Fibroblast of peridontal ligament (primary cell): ENCODE results near the gene LANCL3.
"Not testable (repeated sequence)": the region's sequence is repeated elsewhere in the genome, so short reads cannot be mapped to it uniquely, and the experiment has no call there.

Source experiments
- DNase-seq: peaks from one replicate; pipeline ENCODE4 v3.0.0-alpha.2; 2010; ENCODE audit errors: extremely low read depth

The LANCL3 gene

GRCh38 chrX:37613933-37614332 is 42.5 kb downstream of the LANCL3 start:
- no peak for DNase-seq

- DNase-seq = no peak
Measured at GRCh38 chrX:37627602-37628001, 56.1 kb downstream of the LANCL3 start.

DNA sequence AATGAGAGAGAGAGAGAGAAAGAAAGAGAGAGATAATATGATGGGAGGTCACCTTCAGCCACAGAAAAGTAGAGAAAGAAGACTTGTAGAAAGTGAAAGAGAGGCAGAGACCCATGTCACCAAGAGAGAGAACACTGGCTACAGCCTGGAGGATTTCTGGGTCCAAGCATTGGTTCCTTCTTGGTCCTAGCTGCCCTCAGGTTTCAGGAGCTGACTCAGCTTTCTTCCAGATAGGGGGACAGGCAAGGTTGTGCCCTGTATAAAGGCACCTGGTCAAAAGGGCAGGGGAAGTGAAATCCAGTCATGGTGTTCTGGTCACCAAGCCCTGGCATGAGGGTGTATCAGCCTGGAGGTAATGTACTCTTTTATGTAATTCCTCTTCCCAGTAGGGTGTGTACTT is 66.6 kb downstream of the LANCL3 start:
- DNase-seq = no peak

- no peak for DNase-seq
Measured at GRCh38 chrX:37640142-37640541, 68.7 kb downstream of the LANCL3 start.

DNA sequence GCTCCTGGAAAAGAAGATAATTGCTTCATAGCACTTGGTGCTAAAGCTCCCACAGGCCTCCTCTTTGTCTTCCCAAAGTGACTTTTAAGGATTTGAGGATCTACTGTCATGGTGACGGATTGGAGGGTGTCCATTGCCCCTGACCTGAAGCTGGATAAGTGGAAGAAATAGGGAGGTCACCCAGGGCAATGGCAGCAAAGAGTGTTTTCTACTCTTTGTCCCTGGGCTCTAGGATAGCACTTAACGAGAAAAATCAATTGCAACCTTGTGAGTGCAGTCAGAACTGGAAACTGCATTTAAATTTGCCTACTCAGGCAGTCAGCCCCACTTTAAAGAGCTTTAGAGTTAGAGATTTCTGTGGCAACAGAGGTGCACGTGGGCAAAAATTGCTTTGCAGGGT is 70.4 kb downstream of the LANCL3 start:
- no peak for DNase-seq

DNA sequence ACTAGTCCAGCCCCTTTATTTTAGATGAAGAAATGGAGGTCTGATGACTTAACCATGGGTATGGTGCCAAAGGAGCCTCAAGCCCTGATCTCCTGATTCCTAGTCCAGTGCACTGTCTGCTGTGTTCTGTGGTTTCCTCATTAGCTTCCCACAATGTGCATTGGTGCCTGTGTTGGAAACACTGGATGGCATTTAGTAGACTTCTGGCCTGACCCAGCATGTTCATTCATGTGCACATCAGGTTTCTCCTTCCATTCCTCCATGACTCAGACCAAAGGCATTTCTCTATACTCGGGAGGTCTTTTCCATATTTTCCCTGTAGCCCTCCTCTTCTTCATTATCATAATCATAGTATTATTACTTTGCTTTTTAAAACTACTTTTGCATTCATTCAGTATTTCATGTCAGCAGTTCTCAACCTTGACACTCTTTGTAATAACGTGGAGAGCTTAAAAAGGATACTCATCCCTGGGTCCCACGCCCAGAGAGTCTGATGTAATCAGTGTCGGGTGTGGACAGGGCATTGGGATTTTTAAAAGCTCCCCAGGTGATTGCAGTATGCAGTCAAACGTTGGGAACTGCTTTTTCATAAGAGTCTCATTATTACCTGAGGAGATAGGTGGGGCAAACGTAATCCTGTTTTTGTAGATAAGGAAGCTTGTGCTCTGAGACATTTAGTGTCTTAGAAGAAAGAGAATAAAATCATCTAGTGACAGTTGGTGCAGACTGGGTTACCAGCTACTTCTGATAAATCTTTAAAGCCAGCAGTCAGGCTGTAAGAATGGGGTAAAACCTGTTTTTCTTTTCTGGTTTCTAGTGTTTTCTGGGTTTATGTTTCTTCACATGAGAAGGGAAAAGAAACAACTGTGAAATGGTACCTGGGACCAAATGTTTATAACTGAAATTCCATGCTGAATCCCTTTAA is 73.2 kb downstream of the LANCL3 start:
- DNase-seq = no peak

DNA sequence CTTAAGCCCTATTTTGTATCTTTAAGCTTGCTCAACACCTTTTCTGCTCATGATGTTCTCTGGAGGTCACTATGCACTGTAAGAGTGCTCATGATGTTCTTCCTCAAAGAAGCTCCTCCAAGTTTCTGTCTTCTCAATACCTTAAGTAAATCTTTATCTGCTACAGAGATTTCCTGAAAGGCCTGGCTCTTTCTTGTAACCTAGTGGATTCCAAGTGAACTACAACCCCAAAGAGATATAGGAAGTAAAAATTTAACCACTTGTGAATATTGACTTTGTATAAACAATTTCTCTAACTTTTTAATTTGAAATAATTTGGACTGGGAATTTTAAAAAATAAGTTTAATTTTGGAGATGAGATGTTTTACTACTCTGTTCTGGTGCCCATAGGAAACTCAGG is 74.8 kb downstream of the LANCL3 start:
- no peak for DNase-seq

- DNase-seq = not testable (repeated sequence)
Measured at GRCh38 chrX:37650879-37651278, 79.4 kb downstream of the LANCL3 start.

DNA sequence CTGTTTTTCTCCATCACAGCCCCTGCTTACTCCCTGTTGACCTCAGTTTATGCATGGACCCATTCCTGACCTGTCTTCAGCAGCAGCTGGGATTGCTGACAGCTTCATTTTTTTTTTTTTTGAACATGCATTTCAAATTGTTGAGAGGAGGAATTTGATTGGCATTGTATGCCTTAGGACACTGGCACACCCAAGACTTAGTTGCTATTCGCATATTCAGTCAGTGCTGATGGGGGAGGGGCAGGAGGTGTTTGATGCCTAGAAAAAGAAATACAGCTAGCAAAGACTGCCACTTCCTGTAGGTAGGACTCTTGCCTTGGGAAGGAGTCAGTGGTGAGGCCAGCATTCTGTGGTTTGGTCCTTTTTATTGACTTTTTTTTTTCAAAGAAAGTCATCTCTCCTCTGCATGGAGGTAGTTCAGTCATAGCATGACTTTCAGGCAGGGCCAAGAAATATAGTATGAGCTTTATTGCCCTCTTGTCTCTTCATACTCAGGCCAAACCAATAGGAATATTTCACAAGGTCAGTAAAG is 80.5 kb downstream of the LANCL3 start:
- DNase-seq = no peak

- no peak for DNase-seq
Measured at GRCh38 chrX:37652589-37653231, 81.2 kb downstream of the LANCL3 start.

DNA sequence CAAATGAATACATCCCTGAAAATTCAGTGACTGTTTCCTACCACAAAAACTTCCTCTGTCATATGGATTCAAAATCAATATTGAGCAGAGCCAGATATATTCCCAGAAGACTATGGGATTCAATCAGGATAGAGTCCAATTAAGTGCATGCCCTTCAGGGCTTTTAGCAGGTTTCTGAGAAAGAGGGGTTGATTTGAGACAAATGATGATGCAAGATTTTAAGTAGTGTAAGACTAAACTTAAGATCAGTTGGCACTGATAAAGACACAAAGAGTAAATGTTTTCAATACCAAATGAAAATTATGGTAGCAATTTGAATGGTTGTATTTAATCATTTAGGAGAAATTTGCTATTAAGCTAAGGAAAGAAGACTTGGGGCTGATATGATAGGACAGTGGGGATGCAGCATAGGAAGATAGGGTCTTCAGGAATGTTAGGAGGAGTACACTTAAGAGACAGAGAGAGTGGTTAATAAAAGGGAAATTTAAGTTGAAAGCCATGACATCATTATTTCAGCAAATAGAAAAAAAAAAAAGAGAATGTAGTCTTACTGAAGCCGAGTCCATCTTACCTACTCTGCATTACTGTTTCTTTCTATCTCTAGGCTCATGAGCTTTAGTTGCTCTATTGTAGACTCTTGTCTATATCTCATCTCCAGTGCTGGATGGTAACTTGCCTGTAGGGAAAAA is 82.1 kb downstream of the LANCL3 start:
- DNase-seq = no peak

- DNase-seq = no peak
Measured at GRCh38 chrX:37658343-37659030, 87.0 kb downstream of the LANCL3 start.

DNA sequence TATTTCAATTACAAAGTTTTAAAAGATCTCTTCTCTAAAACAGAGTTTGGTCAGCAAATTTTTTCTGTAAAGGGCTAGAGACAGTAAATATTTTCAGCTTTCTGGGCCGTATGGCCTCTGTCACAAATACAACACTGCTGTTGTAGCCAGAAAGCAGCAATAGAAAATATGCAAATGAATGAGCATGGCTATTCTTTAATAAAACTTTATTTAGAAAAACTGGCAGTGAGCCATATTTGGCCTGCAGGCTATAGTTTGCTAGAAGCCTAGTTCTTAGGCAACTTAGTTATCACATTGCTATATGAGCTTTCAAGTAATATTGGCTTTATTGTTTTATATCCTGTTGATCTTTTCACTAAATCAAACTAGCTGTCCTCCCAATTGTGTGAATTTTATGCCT is 87.6 kb downstream of the LANCL3 start:
- no peak for DNase-seq

GRCh38 chrX:37662181-37662580 is 90.7 kb downstream of the LANCL3 start:
- no peak for DNase-seq

DNA sequence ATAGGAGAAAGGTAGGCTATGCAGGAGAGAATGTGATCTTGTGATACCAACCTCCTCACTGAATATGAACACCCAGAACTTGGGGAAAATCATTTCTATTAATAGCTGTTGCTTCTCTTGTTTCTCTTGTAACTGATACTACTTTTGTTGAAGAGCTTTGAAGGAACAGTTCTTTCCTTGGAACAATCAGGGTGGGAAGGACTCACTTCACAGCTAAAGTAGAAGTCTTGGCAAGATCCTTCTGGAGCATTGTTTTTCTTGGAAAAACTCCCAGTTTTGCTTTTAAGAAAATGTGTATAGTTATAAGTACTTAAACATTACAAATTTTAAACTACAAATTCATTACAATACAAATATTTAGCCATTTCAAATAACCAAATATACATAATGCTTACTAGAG is 95.1 kb downstream of the LANCL3 start:
- no peak for DNase-seq

DNA sequence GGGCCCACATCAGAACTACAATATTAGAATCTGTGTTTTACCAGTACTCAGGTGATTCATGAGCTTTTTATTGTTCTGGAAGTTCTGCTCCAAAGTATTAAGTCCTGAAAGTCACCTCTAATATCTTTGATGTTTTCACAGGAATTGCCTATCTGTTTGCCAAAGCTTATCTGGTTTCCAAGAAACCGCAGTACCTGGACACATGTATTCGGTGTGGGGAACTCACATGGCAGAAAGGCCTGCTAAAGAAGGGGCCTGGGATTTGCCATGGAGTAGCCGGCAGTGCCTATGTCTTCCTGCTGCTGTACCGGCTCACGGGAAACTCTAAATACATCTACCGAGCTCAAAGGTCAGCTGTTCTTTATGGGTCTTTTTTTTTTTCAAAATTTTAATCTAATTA is 95.7 kb downstream of the LANCL3 start:
- no peak for DNase-seq

- DNase-seq = no peak
Measured at GRCh38 chrX:37672563-37672962, 101.1 kb downstream of the LANCL3 start.

DNA sequence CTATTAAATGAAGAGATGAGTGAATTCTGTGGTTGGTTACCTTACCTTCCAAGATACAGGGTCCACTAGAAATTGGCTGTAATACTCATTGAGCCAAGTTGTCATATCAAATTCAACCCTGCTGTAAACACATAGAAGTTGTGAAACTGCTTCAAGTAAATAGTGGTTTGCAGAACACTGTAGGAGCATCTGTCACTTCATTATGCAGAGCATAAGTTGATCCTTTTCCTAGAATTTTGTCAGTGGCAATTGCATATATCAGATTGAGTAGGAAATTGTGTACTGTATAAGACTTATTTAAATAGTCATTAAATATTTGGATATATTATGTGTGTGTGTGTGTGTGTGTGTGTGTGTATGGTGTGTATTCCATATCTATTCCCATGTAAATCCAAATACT is 105.3 kb downstream of the LANCL3 start:
- no peak for DNase-seq

GRCh38 chrX:37677243-37677642 is 105.8 kb downstream of the LANCL3 start:
- DNase-seq = no peak

DNA sequence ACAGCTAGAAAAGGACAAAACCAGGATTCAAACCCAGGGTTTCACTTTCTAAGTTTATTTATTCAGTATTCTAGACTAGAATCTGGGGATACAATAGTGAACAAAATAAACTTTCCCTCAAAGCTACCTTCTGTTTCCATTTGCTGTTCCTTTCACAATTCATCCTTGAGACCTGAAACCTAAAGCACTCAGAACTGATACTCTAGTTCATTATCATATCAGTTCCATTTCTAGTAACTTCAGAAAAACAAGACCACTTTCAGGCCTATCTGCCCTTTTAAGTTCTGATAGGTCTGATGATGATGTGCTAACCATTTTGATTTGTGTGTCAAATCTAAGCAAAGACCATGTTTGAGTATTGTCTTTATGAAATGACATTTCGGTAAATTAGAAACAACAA is 106.3 kb downstream of the LANCL3 start:
- no peak for DNase-seq

GRCh38 chrX:37678574-37678973 is 107.1 kb downstream of the LANCL3 start:
- DNase-seq = no peak

DNA sequence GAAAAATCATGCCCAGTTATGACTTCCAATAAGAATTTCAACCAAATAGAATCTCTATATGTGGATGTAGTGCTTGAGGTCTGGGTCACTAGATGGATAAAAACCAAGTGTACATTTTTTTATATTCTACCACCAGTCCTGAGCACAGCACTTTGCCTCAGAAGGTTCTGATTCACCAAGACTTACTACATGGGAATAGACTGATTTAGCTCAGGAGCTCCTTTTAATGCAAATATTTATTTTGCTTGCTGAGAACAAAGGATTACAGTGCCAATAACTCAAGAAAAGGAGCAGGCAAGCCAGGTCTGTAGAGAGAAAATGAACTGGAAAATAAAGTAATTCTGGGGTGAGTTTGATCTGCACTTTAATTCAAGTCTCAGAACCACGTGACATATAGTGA is 107.8 kb downstream of the LANCL3 start:
- DNase-seq = no peak
